Psoas muscle (tissue), 8 donors: ENCODE data around the gene CSTPP1. TPM values are rescaled to one million over a fixed set of nuclear protein-coding genes. Genes with fewer than 3 reads are reported as not detected.
A peak's percentile ranks its signal among the peaks of the same experiment; 100 is the strongest.

ENCODE experiments used
- ATAC-seq, 4 donors: fragments of 200-7000 bp; cut with Tn5 transposase; one replicate each; pipeline ENCODE4 v1.9.1; 2020; ENCODE audit warnings: moderate library complexity in 3 of 4, mild to moderate bottlenecking in 2 of 4
- DNase-seq, 2 donors: peaks; one replicate each; pipeline ENCODE4 v3.0.0-alpha.2; 2020
- H3K27ac ChIP-seq: fragments of 200-600 bp; one replicate; pipeline ENCODE4 v1.8.0; 2022
- H3K27me3 ChIP-seq, 3 donors: fragments of 200-600 bp in 1 of 3; one replicate each; pipeline versions ENCODE4 v1.6.1 to v1.8.0; 2013 to 2022; ENCODE audit warnings: low read length in 2 of 3, mild to moderate bottlenecking in 2 of 3, moderate library complexity in 1 of 3; ENCODE audit not compliant: insufficient read depth in 3 of 3
- H3K36me3 ChIP-seq, 2 donors: fragments of 200-600 bp in 1 of 2; one replicate each; pipeline versions ENCODE4 v1.6.1 to v1.8.0; 2013 to 2022; ENCODE audit warnings: low read depth in 1 of 2, mild to moderate bottlenecking in 1 of 2, moderate library complexity in 1 of 2; ENCODE audit not compliant: insufficient read depth in 1 of 2
- H3K4me1 ChIP-seq: fragments of 200-600 bp; one replicate; pipeline ENCODE4 v1.8.0; 2022
- H3K4me3 ChIP-seq: fragments of 200-600 bp; one replicate; pipeline ENCODE4 v1.8.0; 2022; ENCODE audit warnings: mild to moderate bottlenecking
- H3K9me3 ChIP-seq: fragments of 200-600 bp; one replicate; pipeline ENCODE4 v1.8.0; 2022
- WGBS, 3 donors: extraction: QIAGEN DNeasy Blood & Tissue Kit; methylation state at CpG; one replicate each; pipeline versions ENCODE4 v1.1.6 to v1.1.7; 2013; 5-methylcytosine and 5-hydroxymethylcytosine counted together
- intact Hi-C, 2 donors: fragments of 100-400 bp; cut with DNase I; formaldehyde crosslinking; loops; one replicate each; pipeline versions ENCODE4 v1.11.0 to v1.14.2; 2022
- polyA plus RNA-seq, 3 donors: library from polyadenylated mRNA; stranded (reverse); fragments of 200-250 nt; gene quantifications; one replicate each; pipeline ENCODE4 v1.2.3, GENCODE V29; 2013
- total RNA-seq, 4 donors: library from RNA; stranded (reverse); fragmentation: NEBNext Ultra II Directional in 2 of 4; extraction: Animal tissue kit (Norgen Biotek cat#: 25700) in 2 of 4; gene quantifications; one replicate each; pipeline versions ENCODE4 v1.2.1 to v1.2.4, GENCODE V29; 2021 to 2023
- TF ChIP-seq, protein P1 (sequence below): fragments of 200-600 bp; IDR thresholded peaks from one replicate; pipeline ENCODE4 v1.8.0; 2022; ENCODE audit warnings: antibody characterized with exemption
- donor health status: healthy with polysubstance abuse.
- donor health status: DM: no; HTN: no; CAD: no; lungs with moderate emphysema.
- donor health status: Bipolar disorder and iron deficiency.
- donor health status: healthy.
- donor health status: DM: yes; HTN: yes; CAD: no.
- donor health status: DM: no; HTN: no; CAD: no.
- donor health status: DM: no; HTN: no; CAD: no.
- donor health status: DM: yes; HTN: yes; CAD: no.

CSTPP1 gene
- total and polyA plus RNA-seq, 7 donors, result 5.1 to 10.0 (median 6.9) TPM

DNA sequence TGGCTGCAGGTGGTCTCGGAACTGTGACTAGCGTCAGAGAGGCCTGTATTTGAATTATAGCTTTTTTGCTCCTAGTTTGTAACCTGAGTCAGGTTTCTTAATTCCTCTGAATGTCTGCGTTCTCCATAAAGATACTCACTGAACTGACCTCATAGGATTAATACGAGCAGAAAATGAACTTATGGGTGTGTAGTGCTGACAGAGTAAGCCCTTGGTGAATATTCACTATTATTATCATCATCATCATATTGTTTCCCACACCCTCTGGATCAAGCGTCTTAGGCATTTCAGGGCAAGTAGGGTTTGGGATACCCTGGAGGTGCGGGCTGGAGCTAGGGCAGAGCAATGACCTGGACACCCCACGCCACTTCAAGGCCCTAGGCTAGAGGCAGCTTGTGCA, 211.1 kb downstream of the CSTPP1 start:
- no peaks in the 10 kb centered on the region for H3K27me3 ChIP-seq
- H3K36me3 ChIP-seq, result no peaks in the 10 kb centered on the region
- WGBS, 3 donors, result 94 to 96% (median 96%) methylated on average over 7 of the region's 7 CpGs
- TF ChIP-seq, protein P1, sequence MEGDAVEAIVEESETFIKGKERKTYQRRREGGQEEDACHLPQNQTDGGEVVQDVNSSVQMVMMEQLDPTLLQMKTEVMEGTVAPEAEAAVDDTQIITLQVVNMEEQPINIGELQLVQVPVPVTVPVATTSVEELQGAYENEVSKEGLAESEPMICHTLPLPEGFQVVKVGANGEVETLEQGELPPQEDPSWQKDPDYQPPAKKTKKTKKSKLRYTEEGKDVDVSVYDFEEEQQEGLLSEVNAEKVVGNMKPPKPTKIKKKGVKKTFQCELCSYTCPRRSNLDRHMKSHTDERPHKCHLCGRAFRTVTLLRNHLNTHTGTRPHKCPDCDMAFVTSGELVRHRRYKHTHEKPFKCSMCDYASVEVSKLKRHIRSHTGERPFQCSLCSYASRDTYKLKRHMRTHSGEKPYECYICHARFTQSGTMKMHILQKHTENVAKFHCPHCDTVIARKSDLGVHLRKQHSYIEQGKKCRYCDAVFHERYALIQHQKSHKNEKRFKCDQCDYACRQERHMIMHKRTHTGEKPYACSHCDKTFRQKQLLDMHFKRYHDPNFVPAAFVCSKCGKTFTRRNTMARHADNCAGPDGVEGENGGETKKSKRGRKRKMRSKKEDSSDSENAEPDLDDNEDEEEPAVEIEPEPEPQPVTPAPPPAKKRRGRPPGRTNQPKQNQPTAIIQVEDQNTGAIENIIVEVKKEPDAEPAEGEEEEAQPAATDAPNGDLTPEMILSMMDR, result no peak
- ATAC-seq (no peak), DNase-seq (no peak)
- H3K4me1 ChIP-seq, result peaks cover 11% of the 10 kb centered on the region
- no peak overlapping the region for H3K27ac ChIP-seq
- no peaks in the 10 kb centered on the region for H3K9me3 ChIP-seq
- H3K4me3 ChIP-seq, result no peak overlapping the region
- intact Hi-C loops, result no loop called here

DNA sequence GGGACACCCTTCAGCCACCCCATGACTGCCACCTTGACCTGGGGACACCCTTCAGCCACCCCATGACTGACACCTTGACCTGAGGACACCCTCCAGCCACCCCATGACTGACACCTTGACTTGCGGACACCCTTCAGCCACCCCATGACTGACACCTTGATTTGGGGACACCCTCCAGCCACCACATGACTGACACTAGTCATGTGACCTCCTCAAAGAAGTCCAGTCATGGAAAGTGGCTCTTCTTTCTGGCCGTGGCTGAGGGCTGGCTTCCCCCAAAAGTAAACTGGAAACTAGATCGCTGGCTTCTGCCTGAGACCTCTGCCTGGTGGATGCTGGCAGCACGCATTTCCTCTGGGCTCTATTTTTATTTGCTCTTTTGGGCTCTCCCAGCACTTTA, 211.7 kb downstream of the CSTPP1 start:
- TF ChIP-seq, protein P1, result no peak
- WGBS, 3 donors, result 44 to 68% (median 54%) methylated on average over 4 of the region's 4 CpGs
- Histone ChIP-seq H3K4me1 (peaks cover 12% of the 10 kb centered on the region), H3K9me3 (no peaks in the 10 kb centered on the region), H3K4me3 (no peak overlapping the region), H3K36me3 (no peaks in the 10 kb centered on the region), H3K27ac (no peak overlapping the region), H3K27me3 (no peaks in the 10 kb centered on the region)
- intact Hi-C loops, result no loop called here
- DNase-seq (no peak), ATAC-seq (no peak)

DNA sequence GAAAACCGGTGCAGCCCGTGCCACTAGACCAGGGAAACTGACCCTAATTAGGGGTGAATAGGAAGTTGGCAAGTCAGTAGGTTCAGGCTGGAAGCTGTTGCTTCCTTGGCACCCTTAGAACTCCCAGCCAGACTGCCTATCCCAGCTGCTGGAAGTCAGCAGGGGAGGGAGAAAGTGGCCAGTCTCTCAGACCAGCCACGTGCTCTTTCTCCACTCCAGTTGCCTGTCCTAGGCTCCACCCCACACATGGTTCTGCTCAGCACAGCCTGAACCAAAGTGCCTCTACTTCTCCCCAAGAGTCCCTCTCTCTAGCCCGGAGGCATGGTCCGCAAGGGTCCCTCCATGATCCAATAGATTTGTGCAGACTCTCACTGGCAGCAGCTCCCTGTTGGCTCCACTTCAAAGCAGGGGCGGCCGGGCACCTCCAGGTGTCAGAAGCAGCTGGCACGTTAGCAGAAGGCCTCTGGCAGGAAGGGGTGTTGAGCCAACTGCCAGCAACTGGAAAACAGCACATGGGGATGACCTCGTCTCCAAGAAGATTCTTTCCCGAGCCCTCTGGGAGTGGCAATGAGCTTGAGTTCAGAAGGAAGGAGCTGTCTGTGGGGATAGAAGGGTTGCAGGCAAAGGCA, 212.5 kb downstream of the CSTPP1 start:
- no peak overlapping the region for H3K4me3 ChIP-seq
- peak; percentile 50 to 65 (median 55) for ATAC-seq
- TF ChIP-seq, protein P1, result no peak
- no peaks in the 10 kb centered on the region for H3K36me3 ChIP-seq
- WGBS, 3 donors, result 24 to 28% (median 24%) methylated on average over 10 of the region's 10 CpGs
- DNase-seq, result no peak
- H3K27ac ChIP-seq, result no peak overlapping the region
- intact Hi-C loops, result no loop called here
- H3K9me3 ChIP-seq, result no peaks in the 10 kb centered on the region
- peaks cover 19% of the 10 kb centered on the region for H3K4me1 ChIP-seq
- no peaks in the 10 kb centered on the region for H3K27me3 ChIP-seq

DNA sequence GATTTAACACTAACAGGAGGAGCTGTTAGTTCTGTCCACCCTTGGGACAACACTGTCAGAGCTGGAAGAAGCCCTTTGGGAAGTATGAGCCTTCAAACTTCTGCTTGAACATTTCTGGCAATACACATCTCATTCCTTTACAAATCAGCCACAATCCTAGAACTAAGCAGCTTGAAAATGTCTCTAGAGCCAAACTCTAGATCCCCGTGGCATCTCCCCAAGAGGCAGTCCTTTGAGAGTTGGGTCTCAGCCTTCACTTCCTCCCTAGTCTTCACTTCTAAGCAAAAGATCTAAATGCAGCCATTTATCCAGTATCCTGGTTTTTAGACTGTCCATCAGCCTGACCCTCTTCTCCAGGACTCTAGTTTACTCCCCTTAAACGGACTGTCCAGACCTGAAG, 213.2 kb downstream of the CSTPP1 start:
- intact Hi-C loops, result loop anchor here in 1 of 2 donors (2.0 to 5.0 kb wide), 3 partner anchors 147 to 261 kb away; partner anchors contain the start of gene LRP4
- Histone ChIP-seq H3K9me3 (no peaks in the 10 kb centered on the region), H3K36me3 (no peaks in the 10 kb centered on the region), H3K27me3 (no peaks in the 10 kb centered on the region), H3K4me1 (peaks cover 19% of the 10 kb centered on the region), H3K27ac (no peak overlapping the region), H3K4me3 (no peak overlapping the region)
- ATAC-seq (no peak), DNase-seq (no peak)
- TF ChIP-seq, protein P1, result no peak
- WGBS, 3 donors, result 44 to 52% (median 48%) methylated on average over 2 of the region's 2 CpGs
